HG03439 (cell line): ENCODE data around the gene BANK1.

Source experiments
- ATAC-seq: cut with Tn5 transposase; IDR thresholded peaks from one replicate; pipeline ENCODE4 v1.9.1; 2021; ENCODE audit warnings: mild to moderate bottlenecking, moderate library complexity; ENCODE audit not compliant: unreplicated experiment

BANK1 gene

DNA sequence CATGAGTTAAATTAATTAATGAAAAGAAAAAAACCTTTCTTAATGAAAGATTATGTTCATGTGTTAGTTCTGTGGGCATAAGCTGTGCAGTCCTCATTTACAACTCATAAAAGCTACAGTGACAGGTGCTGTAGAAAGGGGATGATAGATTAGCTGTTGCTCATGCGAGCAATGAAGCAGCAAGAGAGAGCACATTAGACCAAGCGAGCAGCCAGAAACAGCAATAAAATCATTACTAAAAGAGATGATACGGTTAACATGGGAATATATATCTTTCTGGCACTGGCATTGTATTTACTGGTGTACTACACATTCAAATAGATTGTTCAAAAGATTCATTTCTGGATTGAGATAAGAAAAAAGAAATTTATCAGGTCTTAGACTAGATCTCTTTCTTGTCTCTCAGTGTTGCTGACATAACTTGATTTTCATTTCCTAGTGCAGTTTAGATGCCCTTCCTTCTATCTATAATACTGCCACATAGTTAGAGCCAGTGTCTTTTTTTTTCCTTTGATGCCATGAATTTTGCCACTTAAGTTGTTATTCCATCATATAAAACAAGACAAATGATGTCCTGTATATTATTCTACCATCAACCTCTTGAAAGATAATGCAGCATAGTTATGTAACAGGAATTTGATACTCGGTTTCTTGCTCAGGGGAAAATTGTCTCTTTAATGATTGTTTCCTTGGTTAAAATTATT, 164.6 kb downstream of the BANK1 start:
- ATAC-seq = no peak

GRCh38 chr4:101956068-101956825, 165.7 kb downstream of the BANK1 start:
- ATAC-seq = no peak

- no peak for ATAC-seq
Observed at GRCh38 chr4:101958547-101958946, 168.0 kb downstream of the BANK1 start.

DNA sequence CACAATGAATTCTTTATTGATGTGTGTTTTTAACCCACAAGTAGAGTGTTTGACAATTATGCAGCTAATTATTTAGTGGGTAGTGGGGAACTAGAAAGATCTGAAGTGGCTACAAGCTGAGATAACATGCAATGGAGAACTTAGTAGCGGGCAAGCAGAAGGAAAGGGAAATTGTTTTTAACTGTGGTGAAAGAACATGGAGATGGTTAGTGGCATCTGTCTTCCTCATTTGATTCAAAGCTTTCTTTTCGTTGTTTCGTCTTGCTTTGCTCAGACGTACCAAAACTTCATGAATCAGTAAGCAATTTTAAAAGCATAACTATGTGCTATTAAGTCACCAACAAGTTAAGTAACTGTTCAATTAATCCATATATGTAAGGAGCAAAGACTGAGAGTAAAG, 169.9 kb downstream of the BANK1 start:
- no peak for ATAC-seq

DNA sequence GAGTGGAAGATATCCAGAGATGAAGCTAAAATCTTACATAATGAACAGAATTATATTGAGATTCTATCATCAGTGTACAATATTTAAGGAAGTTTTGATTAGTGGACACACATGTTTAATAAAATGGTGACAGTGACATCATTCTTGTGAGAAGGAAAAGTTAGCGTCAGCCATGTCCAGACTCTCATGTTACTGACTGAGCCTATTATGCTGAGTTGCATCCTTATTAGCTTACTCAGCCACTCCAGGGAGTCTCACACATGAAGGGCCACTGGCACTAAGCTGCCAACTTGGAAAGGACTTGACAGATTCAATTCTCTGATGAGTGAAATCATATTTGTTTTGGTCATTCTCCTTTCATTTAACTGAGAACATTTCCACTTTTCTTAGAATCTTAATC, 170.6 kb downstream of the BANK1 start:
- ATAC-seq = no peak

GRCh38 chr4:101967697-101968346, 177.3 kb downstream of the BANK1 start:
- no peak for ATAC-seq

GRCh38 chr4:101968364-101968763, 177.8 kb downstream of the BANK1 start:
- no peak for ATAC-seq

- ATAC-seq = no peak
Observed at GRCh38 chr4:101969965-101970364, 179.4 kb downstream of the BANK1 start.

- ATAC-seq = no peak
Observed at GRCh38 chr4:101970547-101971155, 180.1 kb downstream of the BANK1 start.

DNA sequence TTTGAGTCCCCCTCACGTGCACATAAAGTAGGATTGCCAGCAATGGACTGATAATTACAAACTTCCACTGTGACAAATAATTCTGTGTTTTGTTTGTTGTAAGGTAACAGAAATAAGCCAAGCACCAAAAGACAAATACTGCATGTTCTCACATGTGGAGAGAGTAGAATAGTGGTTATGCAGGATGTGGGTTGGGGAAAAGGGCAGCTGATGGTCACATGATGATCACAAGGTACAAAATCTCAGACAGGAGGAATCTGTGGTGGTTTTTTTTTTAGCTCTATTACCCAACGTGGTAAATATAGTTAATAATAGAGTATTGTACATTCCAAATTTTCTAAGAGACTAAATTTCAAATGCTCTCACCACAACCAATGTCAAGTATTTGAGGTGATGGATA, 182.3 kb downstream of the BANK1 start:
- no peak for ATAC-seq

DNA sequence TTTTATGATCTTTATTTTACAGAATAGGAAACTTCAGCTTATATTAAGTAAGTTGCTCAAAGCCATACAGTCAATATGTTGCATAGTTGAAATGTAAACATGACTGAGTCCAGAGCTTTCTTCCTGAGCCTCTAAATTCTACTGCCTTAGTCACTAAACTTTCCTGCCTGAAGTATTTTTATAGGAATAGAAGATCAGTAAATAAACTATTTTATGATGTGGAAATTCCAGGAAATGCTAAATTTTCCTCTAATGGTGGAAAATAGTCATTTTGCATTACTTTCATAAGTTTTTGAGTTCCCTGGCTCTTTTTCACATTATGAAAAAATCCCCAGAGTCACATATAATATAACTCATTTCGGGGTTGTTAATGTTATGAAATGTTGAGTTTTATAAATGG, 182.8 kb downstream of the BANK1 start:
- no peak for ATAC-seq

GRCh38 chr4:101977076-101977475, 186.5 kb downstream of the BANK1 start:
- no peak for ATAC-seq

DNA sequence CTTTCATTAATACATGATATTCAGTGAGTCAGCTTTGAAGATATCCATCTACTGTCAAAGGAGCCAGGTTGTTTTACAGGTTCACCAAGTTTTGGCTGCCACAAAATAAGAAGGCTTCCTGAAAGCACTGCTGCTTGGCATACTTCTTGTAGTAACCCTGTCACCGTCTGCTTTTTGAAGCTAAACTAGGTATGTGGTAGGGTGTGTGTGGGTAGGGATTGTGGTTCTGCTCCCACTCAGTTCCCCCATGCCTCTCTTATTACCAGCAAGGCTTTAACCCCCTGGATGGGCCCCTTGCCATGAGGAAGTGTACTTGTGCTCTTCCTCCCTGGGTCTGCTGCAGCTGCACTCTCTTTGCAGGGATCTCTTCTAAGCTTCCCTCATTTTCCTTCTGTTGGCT, 191.2 kb downstream of the BANK1 start:
- ATAC-seq = no peak

DNA sequence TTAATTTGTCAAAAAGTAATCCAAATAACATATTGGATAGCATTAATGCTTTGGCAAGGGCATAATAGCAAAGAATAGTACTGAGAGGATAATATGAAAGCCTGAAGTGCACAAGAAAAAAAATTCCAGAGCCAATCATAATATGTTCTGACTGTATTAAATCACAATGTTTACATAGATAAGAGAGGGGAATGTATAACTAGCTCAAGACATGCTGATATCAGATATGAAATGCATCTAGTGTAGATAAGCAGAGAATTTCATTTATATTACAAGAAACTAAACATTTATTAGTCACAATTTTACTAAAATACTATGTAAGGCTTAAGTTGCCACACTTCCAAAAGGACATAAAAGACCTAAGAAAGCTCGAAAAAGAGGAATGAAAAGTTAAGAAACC, 193.3 kb downstream of the BANK1 start:
- ATAC-seq = no peak

GRCh38 chr4:101987623-101988243, 197.2 kb downstream of the BANK1 start:
- peak; percentile 63 for ATAC-seq

GRCh38 chr4:101989551-101989950, 199.0 kb downstream of the BANK1 start:
- no peak for ATAC-seq

DNA sequence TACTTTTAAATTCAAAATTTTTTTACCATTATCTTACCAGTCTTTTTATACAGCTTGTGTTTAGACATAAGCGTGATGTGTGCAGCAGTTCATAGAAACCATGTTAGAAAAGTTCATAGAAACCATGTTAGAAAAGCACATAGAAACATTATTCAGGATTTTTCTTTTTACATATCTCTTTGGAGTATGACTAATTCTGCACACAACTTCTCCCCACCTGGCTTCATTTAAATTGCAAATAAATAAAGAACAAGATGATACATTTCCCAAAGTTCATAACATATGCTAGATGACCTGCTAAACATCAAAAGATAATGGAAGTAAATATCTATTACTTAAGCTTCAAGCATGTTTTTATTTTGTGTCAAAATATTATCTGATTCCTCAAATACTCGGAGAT, 201.9 kb downstream of the BANK1 start:
- no peak for ATAC-seq

DNA sequence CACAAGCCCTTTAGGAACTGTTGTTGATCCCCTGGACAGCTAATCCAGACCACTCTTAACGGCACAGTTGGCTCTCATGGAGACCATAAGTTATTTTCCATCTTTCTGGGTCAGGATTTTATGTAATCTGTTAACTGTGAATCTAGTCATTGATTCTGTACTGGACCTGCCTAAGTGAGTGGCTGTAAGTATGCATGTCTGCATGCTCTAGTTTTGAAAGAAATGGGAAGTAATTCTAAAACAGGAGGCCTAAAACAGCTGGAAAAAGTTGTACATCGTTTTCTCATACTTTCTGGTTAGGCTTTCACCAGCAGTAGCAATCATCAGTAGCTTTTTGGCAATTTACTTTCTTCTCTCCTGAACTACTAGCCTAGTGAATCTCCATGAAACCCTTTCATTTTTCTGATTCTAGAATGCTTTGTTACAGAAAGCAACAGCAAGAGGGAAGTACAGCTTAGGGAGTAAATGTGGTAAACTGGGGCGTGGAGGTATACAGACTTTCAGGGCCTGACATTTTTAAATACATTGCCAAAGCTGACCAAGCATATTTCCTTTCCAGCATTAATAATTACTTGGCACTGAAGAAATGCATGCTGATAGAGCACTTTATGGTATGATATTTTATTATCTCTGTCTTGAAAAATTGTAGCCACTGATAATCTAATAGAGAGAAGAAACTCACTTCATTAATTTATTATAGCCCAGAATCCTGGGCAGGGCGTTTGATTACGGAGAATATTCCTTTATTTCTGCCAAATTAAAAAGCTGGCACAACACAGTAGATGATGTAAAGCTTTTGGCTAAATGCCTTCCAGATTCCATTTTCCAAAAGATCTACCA, 202.7 kb downstream of the BANK1 start:
- ATAC-seq = no peak

- ATAC-seq = no peak
Observed at GRCh38 chr4:101993842-101994775, 203.6 kb downstream of the BANK1 start.
